Activated T-helper 17 cell treated with anti-CD3 and anti-CD28 coated beads, Interleukin-2, amount 50 U/mL, for 72 hours (primary cell): Measurements from ENCODE around the gene EHD4. TPM values are rescaled to one million over a fixed set of nuclear protein-coding genes. Genes with fewer than 3 reads are reported as not detected.

ENCODE experiments used
- ATAC-seq: fragments of 150-1000 bp; cut with Tn5 transposase; replicated peaks from 2 replicates; pipeline ENCODE4 v1.10.0; 2021; ENCODE audit warnings: mild to moderate bottlenecking, moderate library complexity
- H3K27ac Mint-ChIP-seq: one replicate; pipeline ENCODE4 v1.8.0; 2022; ENCODE audit warnings: mixed read lengths
- H3K27me3 Mint-ChIP-seq: one replicate; pipeline ENCODE4 v1.8.0; 2022; ENCODE audit warnings: mixed read lengths
- H3K36me3 Mint-ChIP-seq: one replicate; pipeline ENCODE4 v1.8.0; 2022; ENCODE audit warnings: low read depth, mild to moderate bottlenecking, mixed read lengths
- H3K4me1 Mint-ChIP-seq: one replicate; pipeline ENCODE4 v1.8.0; 2022; ENCODE audit warnings: mixed read lengths
- H3K4me3 Mint-ChIP-seq: one replicate; pipeline ENCODE4 v1.8.0; 2022; ENCODE audit warnings: mild to moderate bottlenecking, mixed read lengths
- H3K9me3 Mint-ChIP-seq: one replicate; pipeline ENCODE4 v1.8.0; 2022; ENCODE audit warnings: mixed read lengths
- total RNA-seq, 2 donors: library from RNA; stranded (reverse); gene quantifications; one replicate each; pipeline ENCODE4 v1.2.3, GENCODE V29; 2022

Gene EHD4
- total RNA-seq, 2 donors from 2014 or later: 51.0 to 56.3 TPM

DNA sequence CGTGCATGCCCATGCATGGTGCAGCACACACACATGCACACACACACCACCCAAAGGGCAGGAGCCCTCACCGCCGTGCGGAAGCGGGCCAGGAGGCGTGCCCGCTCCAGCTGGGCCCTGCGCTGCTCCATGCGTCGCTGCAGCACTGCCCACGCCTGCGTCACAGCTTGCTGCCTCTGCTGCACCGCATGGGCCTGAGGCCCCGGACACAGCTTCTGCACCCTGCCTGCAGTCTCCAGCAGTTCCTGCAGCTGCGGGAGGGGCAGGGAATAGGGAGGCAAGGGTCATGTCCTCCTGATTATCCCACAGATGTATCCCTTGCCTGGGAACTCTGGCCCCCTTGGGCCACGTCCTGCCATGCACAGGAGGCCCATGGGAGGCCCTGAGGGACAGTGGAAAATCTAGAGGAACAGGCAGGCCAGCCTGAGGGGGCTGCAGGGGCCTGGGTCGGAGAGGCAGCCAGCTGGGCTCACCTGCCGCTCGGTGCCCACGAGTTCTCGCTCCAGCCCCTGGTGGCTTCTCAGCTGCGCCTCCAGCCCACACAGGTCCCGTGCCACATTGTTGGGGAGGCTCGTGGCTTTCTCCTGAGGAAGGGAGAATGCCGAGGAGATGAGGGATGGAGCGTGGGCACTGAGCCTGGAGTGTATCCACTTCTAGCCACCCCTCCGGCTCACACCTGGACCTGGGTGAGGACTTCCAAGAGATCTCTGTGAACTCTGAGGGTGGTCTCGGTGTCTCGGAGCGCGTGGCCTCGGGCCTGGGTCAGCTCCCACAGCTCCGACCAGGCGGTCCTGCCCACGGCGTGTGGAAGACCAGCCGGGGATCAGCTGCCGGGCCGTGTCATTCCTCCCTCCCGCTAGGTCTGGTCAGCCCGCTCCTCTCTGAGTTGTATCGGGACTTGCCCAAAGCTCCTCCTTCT lies 102.3 kb downstream of the EHD4 start:
- Mint-ChIP-seq H3K36me3 (no peaks in the 10 kb centered on the region), H3K27me3 (no peaks in the 10 kb centered on the region), H3K27ac (peak overlapping the region; percentile 85), H3K4me3 (peak overlapping the region; percentile 50), H3K9me3 (no peaks in the 10 kb centered on the region), H3K4me1 (peaks cover 23% of the 10 kb centered on the region)
- no peak for ATAC-seq

DNA sequence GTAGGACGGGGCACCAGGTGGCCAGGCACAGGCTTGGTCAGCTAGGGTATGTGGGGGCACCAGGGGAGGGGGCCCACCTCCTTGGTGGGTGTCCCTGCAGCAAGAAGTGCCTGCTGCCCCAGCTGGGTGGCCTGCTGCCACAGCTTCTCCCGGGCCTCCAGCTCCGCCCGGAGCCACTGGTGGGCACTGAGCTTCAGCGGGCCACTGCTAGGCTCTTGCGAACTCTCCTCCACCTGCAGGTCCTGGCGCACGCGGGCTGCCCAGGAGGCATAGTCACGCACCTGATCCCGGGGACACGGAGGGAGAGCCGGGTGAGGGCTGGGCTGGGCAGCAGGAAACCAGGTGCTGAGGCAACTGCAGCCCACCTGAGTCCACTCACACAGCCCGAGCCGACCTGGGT lies 104.0 kb downstream of the EHD4 start:
- H3K27me3 Mint-ChIP-seq: no peaks in the 10 kb centered on the region
- no peak overlapping the region for H3K4me3 Mint-ChIP-seq
- H3K9me3 Mint-ChIP-seq: no peaks in the 10 kb centered on the region
- no peaks in the 10 kb centered on the region for H3K36me3 Mint-ChIP-seq
- H3K4me1 Mint-ChIP-seq: peaks cover 23% of the 10 kb centered on the region
- peak overlapping the region; percentile 49 for H3K27ac Mint-ChIP-seq
- no peak for ATAC-seq

DNA sequence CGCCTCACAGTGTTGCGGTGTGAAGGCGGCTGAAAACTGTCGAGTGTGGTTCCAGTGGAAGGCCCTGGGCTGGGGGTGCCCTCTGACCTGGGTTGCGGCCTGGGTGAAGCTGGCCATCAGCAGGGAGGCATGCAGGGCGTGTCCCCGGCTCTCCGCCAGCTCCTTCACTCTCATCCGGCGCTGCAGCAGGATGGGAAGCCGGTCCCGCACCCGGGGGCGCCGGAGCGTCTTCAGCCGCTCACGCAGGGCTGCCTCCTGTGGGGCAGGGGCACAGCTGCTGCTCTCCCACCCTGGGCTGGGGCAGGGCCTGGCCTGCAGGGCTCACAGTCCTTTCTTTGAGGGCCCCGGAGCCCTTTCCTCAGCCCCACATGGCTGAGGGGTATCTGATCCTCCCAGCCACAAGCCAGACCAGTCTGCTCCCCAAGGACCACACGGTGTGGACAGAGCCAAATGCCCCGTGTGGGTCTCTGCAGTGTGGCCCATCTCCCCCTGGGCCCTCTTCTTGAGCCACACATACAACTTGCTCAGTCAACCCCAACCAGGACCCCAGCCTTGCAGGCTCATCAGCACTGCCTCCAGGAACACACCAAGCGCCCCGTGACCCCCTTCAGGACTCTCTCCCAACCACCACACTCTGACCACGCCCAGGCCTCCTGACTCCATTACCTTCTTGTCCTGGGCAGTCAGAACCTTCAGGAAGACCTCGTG lies 105.3 kb downstream of the EHD4 start:
- no peaks in the 10 kb centered on the region for H3K9me3 Mint-ChIP-seq
- peaks cover 14% of the 10 kb centered on the region for H3K4me1 Mint-ChIP-seq
- no peak for ATAC-seq
- H3K27ac Mint-ChIP-seq: no peak overlapping the region
- no peaks in the 10 kb centered on the region for H3K27me3 Mint-ChIP-seq
- no peaks in the 10 kb centered on the region for H3K36me3 Mint-ChIP-seq
- no peak overlapping the region for H3K4me3 Mint-ChIP-seq

DNA sequence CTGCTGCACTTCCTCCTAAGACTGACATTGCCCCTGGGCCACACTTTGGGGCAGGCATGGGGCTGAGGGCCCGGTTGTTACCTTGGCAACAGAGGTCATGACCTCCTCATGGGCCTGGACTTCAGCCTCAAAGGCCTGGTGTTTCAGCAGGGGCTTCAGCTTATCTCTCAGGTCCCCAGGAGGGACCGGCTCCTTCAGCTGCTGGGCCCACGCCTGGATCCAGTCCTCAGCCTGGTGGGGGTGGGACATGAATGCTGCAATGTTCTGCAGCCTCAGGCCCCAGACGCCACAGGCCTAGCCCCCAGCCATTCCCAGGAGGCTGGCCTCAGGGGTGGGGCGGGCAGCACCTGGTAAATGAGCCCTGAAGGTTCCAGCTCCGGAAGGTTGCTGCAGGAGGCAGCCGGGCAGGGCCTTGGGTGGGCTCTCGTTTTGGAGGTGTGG lies 106.1 kb downstream of the EHD4 start:
- peaks cover 14% of the 10 kb centered on the region for H3K4me1 Mint-ChIP-seq
- ATAC-seq: no peak
- H3K4me3 Mint-ChIP-seq: no peak overlapping the region
- no peaks in the 10 kb centered on the region for H3K9me3 Mint-ChIP-seq
- no peak overlapping the region for H3K27ac Mint-ChIP-seq
- H3K27me3 Mint-ChIP-seq: no peaks in the 10 kb centered on the region
- H3K36me3 Mint-ChIP-seq: no peaks in the 10 kb centered on the region

DNA sequence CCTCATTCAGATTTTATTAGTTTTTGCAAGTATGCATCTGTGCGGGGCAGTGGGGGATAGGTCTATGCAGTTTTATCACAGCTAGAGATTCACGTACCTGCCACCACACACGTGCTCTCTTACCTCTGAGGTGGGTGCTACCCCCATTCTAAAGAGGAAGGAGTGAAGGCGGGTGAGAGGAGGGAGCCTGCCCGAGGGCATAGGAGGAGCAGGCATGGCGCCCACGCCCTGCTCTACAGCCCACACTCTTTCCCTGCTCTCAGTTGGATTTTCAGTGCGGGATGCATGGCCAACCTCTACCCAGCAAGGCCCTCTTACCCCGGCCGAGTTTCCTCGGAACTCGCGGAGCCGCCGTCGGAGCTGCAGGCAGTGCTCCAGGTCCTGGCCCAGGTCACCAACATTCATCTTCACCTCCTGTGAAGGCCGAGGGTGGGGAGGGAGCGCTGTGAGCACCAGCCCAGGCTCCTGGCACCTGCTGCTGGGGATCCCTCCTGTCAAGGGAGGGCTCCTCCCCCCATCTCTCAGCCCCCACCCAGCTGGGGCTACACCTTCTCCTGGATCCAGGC lies 106.8 kb downstream of the EHD4 start:
- Mint-ChIP-seq H3K36me3 (no peaks in the 10 kb centered on the region), H3K27ac (no peak overlapping the region), H3K4me1 (peaks cover 7% of the 10 kb centered on the region), H3K4me3 (no peak overlapping the region), H3K9me3 (no peaks in the 10 kb centered on the region), H3K27me3 (no peaks in the 10 kb centered on the region)
- no peak for ATAC-seq

DNA sequence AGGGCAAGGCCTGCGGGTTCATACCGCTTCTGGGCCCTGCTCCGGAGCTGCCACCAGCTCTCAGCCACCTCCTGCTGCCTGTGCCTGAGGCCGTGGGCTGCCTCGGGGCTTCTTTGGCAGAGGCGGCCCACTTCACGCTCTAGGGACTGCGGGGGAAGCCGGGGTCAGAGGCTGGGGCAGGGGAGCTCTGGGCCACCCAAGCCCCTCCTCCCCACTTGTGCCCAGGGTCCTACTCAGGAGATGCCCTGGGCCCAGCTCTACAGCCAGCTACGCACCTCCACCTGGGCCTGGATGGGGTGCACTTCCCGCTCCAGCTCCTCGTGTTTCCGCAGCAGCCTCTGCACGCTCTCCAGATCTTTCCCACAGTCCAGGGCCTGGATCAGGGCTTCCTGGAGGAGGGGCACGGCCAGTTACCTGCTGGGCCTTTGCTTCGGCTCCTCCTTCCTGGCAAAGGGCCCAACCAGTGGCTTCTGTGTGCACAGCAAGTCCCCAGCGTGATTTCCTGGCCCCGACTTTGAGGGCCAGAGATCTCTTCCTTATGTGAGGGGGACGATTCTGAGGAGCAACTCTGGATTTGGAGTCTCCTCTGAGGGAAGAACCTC lies 109.7 kb downstream of the EHD4 start:
- Mint-ChIP-seq H3K36me3 (no peaks in the 10 kb centered on the region), H3K27ac (peak overlapping the region; percentile 64), H3K9me3 (no peaks in the 10 kb centered on the region), H3K27me3 (no peaks in the 10 kb centered on the region), H3K4me1 (no peaks in the 10 kb centered on the region), H3K4me3 (no peak overlapping the region)
- no peak for ATAC-seq

DNA sequence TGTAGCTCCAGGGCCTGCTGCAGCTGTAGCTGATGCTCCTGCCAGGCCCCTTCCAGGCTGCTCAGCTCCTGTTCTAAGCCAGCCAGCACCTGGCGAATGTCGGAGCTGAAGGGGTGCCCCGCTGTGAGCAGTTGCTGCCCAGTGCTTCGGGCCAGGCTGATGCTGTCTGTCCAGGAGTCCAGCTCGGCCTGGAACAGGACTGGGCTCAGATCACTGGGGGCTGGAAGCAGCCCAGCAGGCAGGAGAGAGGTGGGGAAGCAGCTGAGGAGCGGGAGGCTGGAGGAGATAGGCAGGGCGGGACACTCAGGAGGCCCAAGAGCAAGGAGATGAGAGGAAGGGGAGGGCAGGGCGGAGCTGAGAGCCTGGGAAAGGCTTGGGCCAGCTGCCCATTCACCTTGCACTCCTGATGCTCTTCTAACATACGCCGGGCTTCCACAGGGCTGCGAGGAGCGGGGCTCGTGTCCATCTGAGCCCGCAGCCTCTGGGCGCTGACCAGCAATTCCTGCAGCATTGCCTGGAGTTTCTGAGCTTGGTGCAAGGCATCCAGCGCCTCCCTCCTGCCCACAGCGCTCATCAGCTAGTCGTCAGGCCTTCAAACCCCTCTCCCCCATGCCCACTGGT lies 110.5 kb downstream of the EHD4 start:
- no peaks in the 10 kb centered on the region for H3K4me1 Mint-ChIP-seq
- no peaks in the 10 kb centered on the region for H3K27me3 Mint-ChIP-seq
- H3K27ac Mint-ChIP-seq: no peak overlapping the region
- H3K9me3 Mint-ChIP-seq: no peaks in the 10 kb centered on the region
- no peak overlapping the region for H3K4me3 Mint-ChIP-seq
- H3K36me3 Mint-ChIP-seq: no peaks in the 10 kb centered on the region
- no peak for ATAC-seq

DNA sequence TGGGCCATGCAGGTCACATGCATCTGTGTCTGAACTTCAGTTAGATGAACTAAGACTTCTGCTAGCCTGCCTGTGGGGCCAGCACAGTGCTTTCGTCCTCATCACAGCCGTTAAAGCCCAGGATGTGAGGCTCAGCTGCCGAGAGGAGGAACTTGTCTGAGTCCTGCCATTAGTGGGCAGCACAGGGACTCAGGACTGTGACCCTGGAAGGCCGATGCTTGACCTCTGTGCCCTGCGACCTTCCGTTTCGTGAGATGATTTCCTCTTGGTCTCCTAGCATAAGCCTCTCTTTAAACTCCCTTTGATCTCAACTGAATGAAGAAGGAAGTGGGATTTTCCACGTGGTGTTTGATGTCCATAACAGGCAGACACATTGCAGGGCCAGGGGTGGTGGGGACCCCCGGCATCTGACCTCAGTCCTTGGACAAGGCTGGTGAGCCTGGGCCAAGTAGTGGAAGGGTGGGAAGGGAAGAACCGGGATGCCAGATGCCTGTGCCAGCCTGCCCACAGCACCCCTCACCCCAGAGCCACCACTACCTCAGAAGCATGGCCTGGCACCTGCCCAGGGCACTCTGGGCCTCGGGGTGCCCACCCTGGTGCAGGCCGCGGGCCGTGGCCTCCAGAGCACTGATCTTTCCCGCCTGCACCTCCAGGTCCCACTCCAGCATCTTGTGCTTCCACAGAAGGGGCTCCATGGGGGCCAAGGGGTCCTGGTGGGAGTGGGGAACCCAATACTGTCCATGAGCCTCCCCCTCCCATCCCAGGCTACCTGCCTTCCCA lies 112.1 kb downstream of the EHD4 start:
- no peaks in the 10 kb centered on the region for H3K9me3 Mint-ChIP-seq
- no peak overlapping the region for H3K4me3 Mint-ChIP-seq
- H3K27ac Mint-ChIP-seq: no peak overlapping the region
- ATAC-seq: no peak
- H3K27me3 Mint-ChIP-seq: no peaks in the 10 kb centered on the region
- no peaks in the 10 kb centered on the region for H3K36me3 Mint-ChIP-seq
- no peaks in the 10 kb centered on the region for H3K4me1 Mint-ChIP-seq

DNA sequence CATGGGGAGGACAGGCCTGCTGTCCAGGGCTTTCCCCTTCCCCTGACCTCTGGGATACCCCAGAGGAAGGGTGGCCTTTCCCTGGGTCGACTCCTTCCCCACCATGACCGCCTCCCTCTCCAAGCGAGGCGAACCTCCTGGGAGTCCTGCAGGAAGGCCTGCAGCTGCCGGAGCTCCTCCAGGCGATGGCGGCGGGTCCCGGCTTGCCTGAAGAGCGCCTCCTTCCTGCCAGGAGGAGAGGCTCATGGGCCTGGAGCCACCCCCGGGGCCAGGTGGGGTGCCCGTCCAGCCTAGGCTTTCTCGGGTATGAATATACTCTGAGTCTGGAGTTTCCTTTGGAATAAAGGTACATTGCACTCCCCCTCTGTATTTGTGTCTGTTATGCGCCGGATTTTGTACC lies 113.6 kb downstream of the EHD4 start:
- H3K4me3 Mint-ChIP-seq: no peak overlapping the region
- no peak for ATAC-seq
- no peak overlapping the region for H3K27ac Mint-ChIP-seq
- no peaks in the 10 kb centered on the region for H3K36me3 Mint-ChIP-seq
- H3K4me1 Mint-ChIP-seq: no peaks in the 10 kb centered on the region
- no peaks in the 10 kb centered on the region for H3K27me3 Mint-ChIP-seq
- no peaks in the 10 kb centered on the region for H3K9me3 Mint-ChIP-seq

DNA sequence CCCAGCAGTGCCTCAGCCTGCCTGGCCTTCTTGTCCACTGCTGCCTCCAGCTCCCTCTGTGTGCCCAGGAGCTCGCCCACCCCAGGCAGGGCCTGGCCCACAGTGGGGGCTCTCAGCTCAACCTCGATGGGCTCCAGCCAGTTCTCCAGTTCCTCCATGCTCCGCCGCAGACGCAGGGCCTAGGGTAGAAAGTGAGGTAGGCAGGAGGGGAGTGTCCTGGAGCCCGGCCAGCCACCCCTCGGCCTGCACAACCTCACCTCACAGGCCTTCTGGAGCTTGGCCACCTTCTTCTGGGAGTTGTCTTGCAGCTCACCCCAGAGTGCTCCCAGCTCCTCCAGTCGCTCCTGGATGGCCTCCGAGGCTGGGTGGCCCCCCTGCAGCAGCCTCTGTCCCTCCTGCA lies 115.0 kb downstream of the EHD4 start:
- no peaks in the 10 kb centered on the region for H3K27me3 Mint-ChIP-seq
- no peaks in the 10 kb centered on the region for H3K9me3 Mint-ChIP-seq
- no peaks in the 10 kb centered on the region for H3K36me3 Mint-ChIP-seq
- no peak for ATAC-seq
- no peak overlapping the region for H3K27ac Mint-ChIP-seq
- no peaks in the 10 kb centered on the region for H3K4me1 Mint-ChIP-seq
- H3K4me3 Mint-ChIP-seq: no peak overlapping the region

DNA sequence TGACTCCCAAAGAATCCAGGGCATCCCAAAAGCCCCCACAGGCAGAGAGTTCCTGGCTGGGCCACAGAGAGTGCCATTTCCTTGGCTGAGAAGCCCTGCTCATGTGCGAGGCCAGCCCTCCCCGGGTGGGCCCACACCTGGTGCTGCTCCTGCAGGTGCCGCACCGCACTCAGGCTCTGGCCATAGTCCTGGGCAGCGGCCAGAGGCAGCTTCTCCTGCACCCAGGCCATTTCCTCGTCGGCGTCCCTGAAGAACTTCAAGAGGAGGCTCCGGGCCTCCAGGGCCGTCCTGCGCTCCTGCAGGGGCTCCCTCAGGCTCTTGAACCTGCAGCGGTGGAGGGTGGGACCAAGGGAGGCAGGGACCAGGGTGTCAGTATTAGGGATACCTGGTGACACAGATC lies 115.6 kb downstream of the EHD4 start:
- Mint-ChIP-seq H3K27me3 (no peaks in the 10 kb centered on the region), H3K27ac (no peak overlapping the region), H3K4me3 (no peak overlapping the region), H3K9me3 (no peaks in the 10 kb centered on the region), H3K36me3 (no peaks in the 10 kb centered on the region), H3K4me1 (no peaks in the 10 kb centered on the region)
- no peak for ATAC-seq

DNA sequence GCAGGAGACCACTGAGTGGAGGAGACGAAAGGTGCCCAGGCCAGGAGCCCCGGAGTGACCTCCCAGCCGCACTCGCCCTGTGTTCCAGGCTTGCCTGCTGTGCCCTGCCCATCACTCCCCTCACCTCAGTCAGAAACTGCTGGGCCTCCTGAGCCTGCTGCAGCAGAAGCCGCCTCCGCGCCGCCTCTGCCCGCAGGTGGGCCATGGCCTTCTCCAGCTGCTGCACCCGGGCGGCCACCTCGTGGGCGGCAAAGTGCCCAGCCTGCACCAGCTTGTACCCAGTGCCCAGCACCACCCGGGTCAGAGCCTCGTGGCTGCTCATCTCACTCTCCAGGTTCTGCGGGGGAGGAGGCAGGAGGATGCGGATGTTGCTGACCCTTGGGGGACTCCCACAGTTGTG lies 116.1 kb downstream of the EHD4 start:
- no peak for ATAC-seq
- H3K9me3 Mint-ChIP-seq: no peaks in the 10 kb centered on the region
- H3K4me3 Mint-ChIP-seq: no peak overlapping the region
- H3K27ac Mint-ChIP-seq: no peak overlapping the region
- no peaks in the 10 kb centered on the region for H3K36me3 Mint-ChIP-seq
- H3K27me3 Mint-ChIP-seq: no peaks in the 10 kb centered on the region
- H3K4me1 Mint-ChIP-seq: no peaks in the 10 kb centered on the region

DNA sequence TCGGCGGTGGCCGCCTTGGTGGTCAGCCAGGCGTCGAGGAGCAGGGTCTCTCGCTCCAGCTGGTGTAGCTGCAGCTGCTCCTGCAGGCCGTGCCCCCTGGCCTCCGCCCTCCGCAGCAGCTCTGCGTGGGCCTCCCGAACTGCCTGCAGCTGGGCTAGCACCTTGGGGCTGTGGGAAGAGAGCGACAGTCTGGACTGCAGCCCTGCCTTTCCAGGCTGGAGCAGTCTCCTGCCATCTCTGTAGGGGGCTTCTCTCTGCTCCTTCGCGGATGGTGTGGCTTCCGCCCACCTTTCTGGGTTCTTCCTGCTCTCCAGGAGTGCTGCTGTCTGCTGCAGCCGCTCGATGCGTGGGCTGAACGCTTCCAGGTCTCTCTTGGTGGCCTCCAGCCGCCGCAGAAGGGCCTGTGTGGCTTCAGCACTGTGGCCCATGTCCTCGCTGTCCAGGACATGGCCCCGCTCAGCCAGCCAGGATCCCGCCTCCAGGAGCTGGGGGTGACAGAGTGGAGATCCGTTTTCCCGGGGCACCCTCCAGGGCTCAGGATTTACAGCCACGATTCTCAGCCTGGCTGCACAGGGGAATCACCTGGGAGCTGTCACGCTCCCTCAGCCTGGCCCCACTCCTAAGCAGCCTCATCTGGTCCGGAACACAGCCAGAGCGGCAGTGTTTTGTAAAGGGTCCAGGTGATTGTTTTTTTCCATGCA lies 116.9 kb downstream of the EHD4 start:
- H3K4me1 Mint-ChIP-seq: no peaks in the 10 kb centered on the region
- H3K4me3 Mint-ChIP-seq: no peak overlapping the region
- H3K27me3 Mint-ChIP-seq: no peaks in the 10 kb centered on the region
- H3K36me3 Mint-ChIP-seq: no peaks in the 10 kb centered on the region
- ATAC-seq: no peak
- H3K27ac Mint-ChIP-seq: no peak overlapping the region
- no peaks in the 10 kb centered on the region for H3K9me3 Mint-ChIP-seq
